CD14-positive monocyte (primary cell): ENCODE measurements around the gene ARL15. TPM values are rescaled to one million over a fixed set of nuclear protein-coding genes. Genes with fewer than 3 reads are reported as not detected.

ENCODE experiments used
- DNase-seq, 3 donors: peaks; one replicate each; pipeline ENCODE4 v3.0.0-alpha.2; 2011 to 2022
- H2AFZ ChIP-seq: 2 replicates; pipeline ENCODE4 v1.6.0; 2012; ENCODE audit warnings: mild to moderate bottlenecking, low read depth, low read length, inconsistent platforms; ENCODE audit not compliant: insufficient read depth, poor library complexity, severe bottlenecking
- H3K27ac ChIP-seq, 2 donors: 1 replicate in 1 of 2; 2 replicates in 1 of 2; pipeline ENCODE4 v1.5.1; 2012 to 2013; ENCODE audit warnings: low read length in 2 of 2, control low read depth in 1 of 2, inconsistent platforms in 1 of 2, low read depth in 1 of 2, mild to moderate bottlenecking in 1 of 2
- H3K27me3 ChIP-seq, 2 donors: one replicate each; pipeline versions ENCODE4 v1.6.0 to v1.6.1; 2011 to 2013; ENCODE audit warnings: low read length in 2 of 2; ENCODE audit not compliant: control insufficient read depth in 2 of 2, insufficient read depth in 2 of 2
- H3K36me3 ChIP-seq, 2 donors: replicated peaks in 1 of 2; 1 replicate in 1 of 2; 2 replicates in 1 of 2; pipeline versions ENCODE4 v1.5.1 to v1.6.1; 2012 to 2013; ENCODE audit warnings: low read length in 2 of 2, control low read depth in 1 of 2, inconsistent platforms in 1 of 2, mild to moderate bottlenecking in 1 of 2; ENCODE audit not compliant: insufficient read depth in 2 of 2, control insufficient read depth in 1 of 2
- H3K4me1 ChIP-seq, 2 donors: 1 replicate in 1 of 2; 2 replicates in 1 of 2; pipeline versions ENCODE4 v1.5.1 to v1.6.1; 2012 to 2013; ENCODE audit warnings: low read length in 2 of 2, control low read depth in 1 of 2, inconsistent platforms in 1 of 2, mild to moderate bottlenecking in 1 of 2, moderate library complexity in 1 of 2; ENCODE audit not compliant: insufficient read depth in 2 of 2, control insufficient read depth in 1 of 2
- H3K4me2 ChIP-seq: replicated peaks from 2 replicates; pipeline ENCODE3; 2012; ENCODE audit warnings: low read length, moderate library complexity, mild to moderate bottlenecking; ENCODE audit not compliant: poor library complexity, severe bottlenecking; ENCODE audit errors: extremely low read depth
- H3K4me3 ChIP-seq, 3 experiments: fragments of 200-600 bp in 1 of 3; sonication (generic) in 1 of 3; replicated peaks in 1 of 3; 1 replicate in 2 of 3; 2 replicates in 1 of 3; pipeline ENCODE4 v1.5.1; 2011 to 2013; ENCODE audit warnings: low read length in 3 of 3, mild to moderate bottlenecking in 3 of 3, control low read depth in 2 of 3, low read depth in 2 of 3, inconsistent platforms in 1 of 3, moderate library complexity in 1 of 3
- H3K79me2 ChIP-seq: 2 replicates; pipeline ENCODE4 v1.6.0; 2012; ENCODE audit warnings: mild to moderate bottlenecking, control low read depth, inconsistent platforms, low read length, moderate library complexity; ENCODE audit not compliant: insufficient read depth
- H3K9ac ChIP-seq: 2 replicates; pipeline ENCODE4 v1.6.0; 2017; ENCODE audit warnings: low read length, mild to moderate bottlenecking; ENCODE audit not compliant: insufficient read depth, poor library complexity, severe bottlenecking
- H3K9me3 ChIP-seq, 2 donors: replicated peaks in 1 of 2; 1 replicate in 1 of 2; 2 replicates in 1 of 2; pipeline versions ENCODE4 v1.5.1 to v1.6.1; 2012 to 2013; ENCODE audit warnings: low read length in 2 of 2, control low read depth in 1 of 2; ENCODE audit not compliant: control insufficient read depth in 1 of 2, insufficient read depth in 1 of 2
- H4K20me1 ChIP-seq: 2 replicates; pipeline ENCODE4 v1.6.0; 2012; ENCODE audit warnings: mild to moderate bottlenecking, low read length, control low read depth, moderate library complexity; ENCODE audit not compliant: insufficient read depth
- H3K27ac Mint-ChIP-seq, 7 donors: one replicate each; pipeline ENCODE4 v1.8.0; 2020; ENCODE audit warnings: mild to moderate bottlenecking in 7 of 7, mixed read lengths in 7 of 7, moderate library complexity in 6 of 7, inconsistent platforms in 2 of 7
- H3K27me3 Mint-ChIP-seq, 3 donors: one replicate each; pipeline ENCODE4 v1.8.0; 2021 to 2022; ENCODE audit warnings: low read depth in 3 of 3, mild to moderate bottlenecking in 3 of 3, mixed read lengths in 3 of 3, moderate library complexity in 3 of 3, inconsistent platforms in 1 of 3
- H3K36me3 Mint-ChIP-seq, 2 donors: one replicate each; pipeline ENCODE4 v1.8.0; 2020; ENCODE audit warnings: mixed read lengths in 2 of 2, inconsistent platforms in 1 of 2, mild to moderate bottlenecking in 1 of 2
- H3K4me1 Mint-ChIP-seq: one replicate; pipeline ENCODE4 v1.8.0; 2020; ENCODE audit warnings: mild to moderate bottlenecking, mixed read lengths
- H3K4me3 Mint-ChIP-seq, 2 donors: one replicate each; pipeline ENCODE4 v1.8.0; 2020; ENCODE audit warnings: mild to moderate bottlenecking in 2 of 2, mixed read lengths in 2 of 2, moderate library complexity in 1 of 2
- H3K9me3 Mint-ChIP-seq, 7 donors: one replicate each; pipeline ENCODE4 v1.8.0; 2020 to 2022; ENCODE audit warnings: mixed read lengths in 7 of 7, mild to moderate bottlenecking in 6 of 7, moderate library complexity in 6 of 7, inconsistent platforms in 2 of 7
- CTCF ChIP-seq: fragments of 200-600 bp; IDR thresholded peaks from one replicate; pipeline ENCODE4 v1.8.0; 2022; ENCODE audit warnings: antibody characterized with exemption, mild to moderate bottlenecking
- WGBS: methylation state at CpG from one replicate; pipeline ENCODE4 v1.1.5; 2013; ENCODE audit warnings: missing lambda C conversion rate; ENCODE audit not compliant: insufficient coverage; 5-methylcytosine and 5-hydroxymethylcytosine counted together
- intact Hi-C, 2 donors: fragments of 100-400 bp; cut with micrococcal nuclease; formaldehyde crosslinking; loops; one replicate each; pipeline versions ENCODE4 v1.15.0 to v1.15.1; 2023
- polyA plus RNA-seq, 3 donors: library from polyadenylated mRNA; depleted of rRNA in 1 of 3; unstranded in 2 of 3; stranded (reverse) in 1 of 3; fragments of 300-500 nt in 2 of 3; fragments of >200 nt in 1 of 3; fragmentation: Illumina TruSeq in 2 of 3; gene quantifications; 1 replicate in 2 of 3; 2 replicates in 1 of 3; pipeline ENCODE4 v1.2.3, GENCODE V29; 2012 to 2021

Gene ARL15
- polyA plus RNA-seq, 3 donors, result 10.5 to 27.6 (median 18.0) TPM

- Histone ChIP-seq H3K79me2 (peaks cover 16% of the 10 kb centered on the region), H3K9ac (no peak overlapping the region), H3K9me3 (no peaks in the 10 kb centered on the region), H3K4me3 (no peak overlapping the region), H4K20me1 (peaks cover 84% of the 10 kb centered on the region), H3K27ac (no peak overlapping the region), H3K4me1 (no peaks in the 10 kb centered on the region), H3K36me3 (no peaks in the 10 kb centered on the region), H2AFZ (no peak overlapping the region), H3K4me2 (no peak overlapping the region), H3K27me3 (no peaks in the 10 kb centered on the region)
- DNase-seq, result no peak
- no peaks in the 10 kb centered on the region for H3K36me3 Mint-ChIP-seq
- TF ChIP-seq CTCF, result no peak
- peaks cover 2% of the 10 kb centered on the region for H3K4me1 Mint-ChIP-seq
- WGBS, result no CpG with 5 or more reads among the region's 1 CpG
- H3K9me3 Mint-ChIP-seq, result no peaks in the 10 kb centered on the region
- H3K4me3 Mint-ChIP-seq, result no peak overlapping the region
- peaks cover 0 to 7% (median 0%) of the 10 kb centered on the region in 3 donors for H3K27me3 Mint-ChIP-seq
- H3K27ac Mint-ChIP-seq, result no peak overlapping the region
- intact Hi-C loops, result no loop called here
Observed at GRCh38 chr5:54212331-54212730, 98.0 kb downstream of the ARL15 start.

GRCh38 chr5:54211912-54212311 is 98.5 kb downstream of the ARL15 start:
- H3K4me3 Mint-ChIP-seq, result no peak overlapping the region
- Histone ChIP-seq H3K27me3 (no peaks in the 10 kb centered on the region), H2AFZ (no peak overlapping the region), H3K9me3 (no peaks in the 10 kb centered on the region), H4K20me1 (peaks cover 84% of the 10 kb centered on the region), H3K27ac (no peak overlapping the region), H3K4me3 (no peak overlapping the region), H3K79me2 (peaks cover 16% of the 10 kb centered on the region), H3K36me3 (no peaks in the 10 kb centered on the region), H3K4me2 (no peak overlapping the region), H3K9ac (no peak overlapping the region), H3K4me1 (no peaks in the 10 kb centered on the region)
- no peaks in the 10 kb centered on the region for H3K9me3 Mint-ChIP-seq
- H3K36me3 Mint-ChIP-seq, result no peaks in the 10 kb centered on the region
- 100% methylated on average over 1 of the region's 3 CpGs for WGBS
- DNase-seq, result no peak
- no peak for TF ChIP-seq CTCF
- peaks cover 0 to 7% (median 0%) of the 10 kb centered on the region in 3 donors for H3K27me3 Mint-ChIP-seq
- no peak overlapping the region for H3K27ac Mint-ChIP-seq
- intact Hi-C loops, result no loop called here
- peaks cover 2% of the 10 kb centered on the region for H3K4me1 Mint-ChIP-seq
